ENCODE results near the gene FOXJ2.
A peak's percentile ranks its signal among the peaks of the same experiment; 100 is the strongest.
"Not testable (repeated sequence)": the region's sequence is repeated elsewhere in the genome, so short reads cannot be mapped to it uniquely, and the experiment has no call there.

Gene FOXJ2

GRCh38 chr12:8071820-8072219 is 39.3 kb downstream of the FOXJ2 start:
- DNase-seq = not testable (repeated sequence)

- no peak for DNase-seq
These were observed 43.4 kb downstream of the FOXJ2 start for GRCh38 chr12:8075935-8076334.

GRCh38 chr12:8076366-8076765 is 43.9 kb downstream of the FOXJ2 start:
- no peak for DNase-seq

- peak; percentile 83 for DNase-seq
These were observed 44.7 kb downstream of the FOXJ2 start for GRCh38 chr12:8077207-8077606.

GRCh38 chr12:8078398-8078797 is 45.9 kb downstream of the FOXJ2 start:
- peak; percentile 80 for DNase-seq

GRCh38 chr12:8078916-8079315 is 46.4 kb downstream of the FOXJ2 start:
- no peak for DNase-seq

- DNase-seq = no peak
These were observed 47.6 kb downstream of the FOXJ2 start for GRCh38 chr12:8080120-8080519.

- DNase-seq = no peak
These were observed 48.9 kb downstream of the FOXJ2 start for GRCh38 chr12:8081251-8081920.

- no peak for DNase-seq
These were observed 50.2 kb downstream of the FOXJ2 start for GRCh38 chr12:8082808-8083100.

GRCh38 chr12:8084351-8084750 is 51.8 kb downstream of the FOXJ2 start:
- not testable (repeated sequence) for DNase-seq

GRCh38 chr12:8087666-8088065 is 55.1 kb downstream of the FOXJ2 start:
- DNase-seq = no peak

GRCh38 chr12:8088574-8088973 is 56.1 kb downstream of the FOXJ2 start:
- DNase-seq = no peak

- DNase-seq = not testable (repeated sequence)
These were observed 56.8 kb downstream of the FOXJ2 start for GRCh38 chr12:8089277-8089676.

GRCh38 chr12:8089716-8090115 is 57.2 kb downstream of the FOXJ2 start:
- DNase-seq = no peak

GRCh38 chr12:8093291-8093690 is 60.8 kb downstream of the FOXJ2 start:
- no peak for DNase-seq

GRCh38 chr12:8096281-8096915 is 63.9 kb downstream of the FOXJ2 start:
- DNase-seq = no peak

- DNase-seq = no peak
These were observed 66.7 kb downstream of the FOXJ2 start for GRCh38 chr12:8099235-8099634.

All from islet precursor cell (in vitro differentiated cells).